Measurements from ENCODE around the gene WDR46. TPM values are rescaled to one million over a fixed set of nuclear protein-coding genes. Genes with fewer than 3 reads are reported as not detected.
"Not testable (repeated sequence)": the region's sequence is repeated elsewhere in the genome, so short reads cannot be mapped to it uniquely, and the experiment has no call there.

The WDR46 gene
- total RNA-seq, 1 donor from 2014 or later = 70.2 TPM

DNA sequence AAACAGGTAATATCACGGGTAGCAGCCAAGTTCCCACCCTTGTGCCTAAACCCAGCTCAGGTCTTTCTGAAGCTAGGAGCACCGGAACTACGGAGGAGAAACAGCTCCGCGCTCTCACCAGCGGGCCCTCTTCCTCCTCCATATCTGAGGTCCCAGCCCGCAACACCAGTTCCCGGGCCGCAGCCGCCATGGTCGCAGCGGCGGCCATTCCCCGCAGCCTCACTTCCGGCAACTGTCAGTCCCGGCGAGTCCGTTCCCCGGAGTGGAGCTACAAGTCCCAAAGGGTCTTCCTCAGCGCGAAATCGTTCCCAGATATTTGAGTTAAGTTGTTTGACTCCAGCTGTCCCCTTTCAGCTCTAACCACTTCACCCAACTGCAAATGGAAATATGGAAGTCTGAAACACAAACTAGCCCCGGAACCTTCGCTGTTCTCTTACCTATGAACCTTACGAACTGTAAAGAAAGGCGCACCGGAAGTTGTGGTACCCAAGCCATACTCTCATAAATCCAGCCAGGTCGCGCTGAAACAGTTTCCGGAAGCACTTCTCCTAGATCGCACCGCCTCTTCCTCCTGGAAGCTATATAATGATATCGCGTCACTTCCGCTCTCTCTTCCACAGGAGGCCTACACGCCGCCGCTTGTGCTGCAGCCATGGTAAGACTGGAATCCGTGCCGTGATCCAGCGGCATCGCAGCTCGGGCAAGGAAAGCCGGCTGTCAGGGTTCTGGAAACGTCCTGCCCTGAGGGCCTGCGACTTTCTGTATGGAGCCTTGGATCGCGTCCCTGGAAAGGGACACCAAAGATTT is 17.4 kb downstream of the WDR46 start, which contains the start of the genes RPS18 and VPS52:
Gene RPS18 (plus strand): TSS at position 608 of the 807 bp plus-strand sequence. CDS start 45 bp downstream, at position 653.
Gene VPS52 (minus strand): TSS at position 409 of the 807 bp plus-strand sequence. CDS start 201 bp downstream, at position 208.
- intact Hi-C loops (cut with micrococcal nuclease) = loop anchor here (1.0 to 5.0 kb wide), 6 partner anchors 18 to 141 kb away; partner anchors contain the start of genes PFDN6, PHF1, RXRB and SLC39A7

GRCh38 chr6:33271117-33271467 is 17.9 kb downstream of the WDR46 start:
- intact Hi-C loops (cut with micrococcal nuclease) = loop anchor here (1.0 to 5.0 kb wide), 5 partner anchors 22 to 141 kb away; partner anchors contain the start of genes PHF1, RXRB and SLC39A7

GRCh38 chr6:33264015-33264414 is 25.0 kb downstream of the WDR46 start:
- intact Hi-C loops (cut with micrococcal nuclease) = no loop called here

- intact Hi-C loops (cut with micrococcal nuclease) = not testable (repeated sequence)
Observed at GRCh38 chr6:33262490-33262889, 26.5 kb downstream of the WDR46 start.

DNA sequence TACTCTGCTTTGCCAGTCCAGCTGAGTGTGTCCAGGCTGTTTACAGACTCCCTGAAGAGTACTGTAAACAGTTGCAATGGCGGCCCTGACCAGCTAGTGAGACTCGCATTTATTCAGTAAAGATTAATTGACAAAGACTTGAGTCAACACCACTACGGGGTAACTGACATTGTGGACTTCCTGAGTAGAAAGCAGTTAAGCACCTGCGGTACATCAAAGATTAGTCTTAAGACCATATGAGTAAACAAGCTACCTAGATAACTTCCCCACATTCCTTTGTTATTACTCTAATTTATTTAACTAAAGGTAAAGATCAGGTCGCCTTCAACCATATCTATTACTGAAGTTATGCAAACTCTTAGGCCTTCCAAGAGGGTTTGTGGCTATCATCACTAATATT is 30.0 kb downstream of the WDR46 start:
- intact Hi-C loops (cut with micrococcal nuclease) = no loop called here

DNA sequence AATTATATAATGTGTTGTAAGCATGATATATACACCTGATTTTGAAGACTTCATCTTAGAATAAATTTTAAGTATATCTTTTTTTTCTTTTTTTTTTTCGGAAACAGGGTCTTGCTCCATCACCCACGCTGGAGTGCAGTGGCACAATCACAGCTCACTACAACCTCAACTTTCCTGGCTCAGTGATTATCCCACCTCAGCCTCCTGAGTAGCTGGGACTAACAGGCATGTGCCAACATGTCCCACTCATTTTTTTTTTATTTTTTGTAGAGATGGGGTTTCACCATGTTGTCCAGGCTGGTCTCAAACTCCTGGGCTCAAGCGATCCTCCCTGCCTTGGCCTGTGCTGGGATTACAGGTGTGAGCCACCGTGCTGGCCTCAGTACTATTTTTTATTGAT is 34.4 kb downstream of the WDR46 start:
- intact Hi-C loops (cut with micrococcal nuclease) = no loop called here

- intact Hi-C loops (cut with micrococcal nuclease) = no loop called here
Observed at GRCh38 chr6:33252759-33253158, 36.3 kb downstream of the WDR46 start.

- intact Hi-C loops (cut with micrococcal nuclease) = no loop called here
Observed at GRCh38 chr6:33251395-33252012, 37.5 kb downstream of the WDR46 start.

- intact Hi-C loops (cut with micrococcal nuclease) = no loop called here
Observed at GRCh38 chr6:33250731-33251130, 38.3 kb downstream of the WDR46 start.

DNA sequence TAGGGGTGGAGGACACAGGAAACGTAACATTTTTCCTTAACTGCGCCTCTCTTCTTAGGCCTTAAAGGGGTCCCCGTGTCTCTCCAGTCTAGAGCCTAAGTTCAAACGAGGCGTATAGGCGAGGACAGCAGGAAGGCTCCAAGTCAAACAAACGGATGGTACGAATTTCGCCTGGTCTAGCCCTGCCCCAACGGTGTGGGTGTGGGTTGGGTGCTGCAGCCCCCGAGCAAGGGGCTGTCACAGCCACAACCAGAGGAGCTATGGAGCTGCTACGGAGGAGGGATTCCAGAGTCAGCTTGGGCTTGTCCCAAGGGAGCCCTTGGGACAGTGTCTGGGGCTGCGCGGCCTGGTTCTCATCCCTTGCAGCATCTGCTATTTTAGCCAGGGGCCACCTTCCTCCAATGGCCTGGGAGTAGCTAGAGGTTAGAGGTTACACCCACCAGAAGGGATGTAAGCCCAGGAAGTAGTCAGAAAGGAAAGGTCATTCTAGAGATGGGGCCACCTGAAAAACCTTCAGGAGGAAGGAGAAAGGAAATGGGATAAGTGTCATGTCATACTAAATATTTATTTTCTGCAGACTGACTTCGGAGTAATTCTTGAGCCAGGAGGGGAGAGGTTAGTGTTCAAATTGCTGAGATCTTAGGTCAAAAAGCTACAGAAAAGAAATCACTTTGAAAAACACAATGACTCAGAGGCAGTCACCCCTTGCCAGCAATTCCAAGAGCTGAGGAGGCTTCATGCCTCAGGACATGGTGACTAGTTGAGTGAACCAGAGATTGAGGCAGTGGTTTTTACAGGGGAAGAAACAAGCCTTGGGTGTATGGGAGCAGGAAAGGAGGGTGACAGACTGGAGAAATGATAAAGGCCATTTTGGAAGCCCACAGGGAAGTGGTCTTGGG is 39.1 kb downstream of the WDR46 start:
- intact Hi-C loops (cut with micrococcal nuclease) = loop anchor here (1.0 kb wide), 2 partner anchors 21 to 50 kb away; partner anchors contain the start of genes RXRB, SLC39A7 and VPS52

DNA sequence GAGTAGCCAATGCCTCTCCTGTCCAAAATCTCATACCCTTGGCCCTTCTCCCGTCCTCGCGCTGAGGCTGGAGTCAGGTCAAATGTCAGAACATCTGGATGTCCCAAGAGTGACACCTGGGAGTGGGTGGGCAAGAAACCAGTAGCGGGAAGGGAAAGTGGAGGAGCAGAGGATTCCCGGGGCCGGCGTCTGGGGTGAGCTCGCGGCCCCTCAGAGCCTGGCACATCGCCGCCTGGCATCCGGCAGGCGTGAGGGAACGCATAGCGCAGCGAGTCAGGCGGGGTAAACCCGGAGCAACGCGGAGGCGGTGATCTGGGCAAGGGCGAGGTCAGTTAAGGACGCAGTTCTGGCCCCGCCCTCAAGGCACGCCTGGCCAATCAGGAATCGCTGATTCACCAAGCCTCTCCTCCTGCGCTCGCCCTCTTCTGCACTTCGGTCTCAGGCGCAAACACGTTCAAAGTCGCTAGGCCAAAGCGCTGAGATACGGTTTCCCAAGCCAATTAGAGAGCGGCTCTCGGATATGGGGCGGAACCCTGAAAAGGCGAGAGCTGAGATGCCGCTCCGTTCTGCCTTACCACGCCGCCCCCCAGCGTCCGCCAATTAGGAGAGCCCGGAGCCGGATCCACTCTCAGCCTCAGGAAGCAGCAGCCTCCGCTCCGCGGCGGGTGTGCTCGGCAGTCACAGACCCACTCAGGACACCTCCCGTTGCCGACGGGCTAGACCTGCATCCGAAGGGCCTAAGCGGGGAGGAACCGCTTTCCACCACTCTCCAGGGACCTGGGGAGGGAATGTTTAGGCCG is 39.9 kb downstream of the WDR46 start:
- intact Hi-C loops (cut with micrococcal nuclease) = loop anchor here (1.0 kb wide), 6 partner anchors 22 to 235 kb away; partner anchors contain the start of genes RING1, RXRB, SLC39A7 and VPS52

GRCh38 chr6:33248643-33248931 is 40.5 kb downstream of the WDR46 start:
- intact Hi-C loops (cut with micrococcal nuclease) = loop anchor here (1.0 kb wide), 4 partner anchors 40 to 234 kb away; partner anchors contain the start of gene RING1

- intact Hi-C loops (cut with micrococcal nuclease) = loop anchor here (1.0 kb wide), 4 partner anchors 40 to 234 kb away; partner anchors contain the start of gene RING1
Observed at GRCh38 chr6:33247977-33248642, 40.9 kb downstream of the WDR46 start.

DNA sequence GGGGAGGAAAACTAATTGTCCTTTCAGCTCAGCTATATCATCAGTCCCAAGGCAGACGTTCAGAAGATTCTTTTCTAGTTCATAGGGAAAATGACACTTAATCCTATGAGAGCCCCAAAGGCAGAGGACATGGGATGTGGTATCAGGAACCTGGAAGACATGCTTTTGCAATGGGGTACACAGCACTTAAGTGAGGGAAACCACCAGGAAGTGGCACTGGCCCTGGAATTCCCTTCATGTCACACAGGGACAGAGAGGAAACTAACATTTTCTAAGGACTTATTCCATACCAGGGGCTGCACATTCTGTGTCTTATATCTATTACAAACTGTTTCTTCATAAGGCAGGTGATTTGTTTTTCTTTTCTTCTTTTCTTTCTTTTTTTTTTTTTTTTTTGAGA is 45.6 kb downstream of the WDR46 start:
- intact Hi-C loops (cut with micrococcal nuclease) = no loop called here

- intact Hi-C loops (cut with micrococcal nuclease) = no loop called here
Observed at GRCh38 chr6:33241968-33242367, 47.1 kb downstream of the WDR46 start.

GRCh38 chr6:33237741-33238140 is 51.3 kb downstream of the WDR46 start:
- intact Hi-C loops (cut with micrococcal nuclease) = no loop called here

DNA sequence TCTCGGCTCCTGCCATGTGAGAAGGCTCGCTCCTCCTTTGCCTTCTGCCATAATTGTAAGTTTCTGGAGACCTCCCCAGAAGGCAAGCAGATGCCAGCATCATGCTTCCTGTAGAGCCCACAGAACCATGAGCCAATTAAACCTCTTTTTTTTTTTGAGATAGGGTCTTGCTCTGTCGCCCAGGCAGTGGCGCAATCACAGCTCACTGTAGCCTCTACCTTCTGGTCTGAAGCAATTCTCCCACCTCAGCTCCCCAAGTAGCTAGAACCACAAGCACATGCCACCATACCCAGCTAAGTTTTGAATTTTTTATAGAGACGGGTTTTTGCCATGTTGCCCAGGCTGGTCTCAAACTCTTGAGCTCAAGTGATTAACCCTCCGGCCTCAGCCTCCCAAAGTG is 52.2 kb downstream of the WDR46 start:
- intact Hi-C loops (cut with micrococcal nuclease) = no loop called here

GRCh38 chr6:33236328-33236727 is 52.7 kb downstream of the WDR46 start:
- intact Hi-C loops (cut with micrococcal nuclease) = no loop called here

DNA sequence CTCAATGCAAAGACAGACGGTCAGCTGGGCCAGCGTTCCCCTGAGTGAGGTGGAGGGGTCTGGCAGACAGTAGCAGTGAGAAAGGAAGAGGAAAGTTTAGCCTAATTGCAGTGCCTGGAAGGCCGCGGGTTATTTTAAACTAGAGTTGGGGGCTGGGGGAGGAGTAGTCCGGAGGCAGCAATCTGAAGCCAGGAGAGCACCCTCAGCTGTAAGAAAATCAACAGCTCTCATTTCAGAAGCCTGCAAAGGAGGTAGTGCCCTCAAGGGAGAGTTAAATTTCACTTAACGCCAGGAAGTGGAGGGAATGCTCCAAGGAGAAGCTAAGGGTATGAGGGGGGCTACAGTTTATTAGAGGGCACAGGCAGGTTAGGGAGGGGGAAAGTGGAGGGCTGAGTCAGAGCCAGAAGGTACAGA is 53.8 kb downstream of the WDR46 start:
- intact Hi-C loops (cut with micrococcal nuclease) = no loop called here

All from T-helper 2 cell treated with Interferon-gamma antibody and Interleukin-4, amounts not matched to agents 100 ng/mL and 5 ng/mL, for 36 hours (primary cell).